Measurements from ENCODE around the gene RNASE13.
A peak's percentile ranks its signal among the peaks of the same experiment; 100 is the strongest.

Gene RNASE13

DNA sequence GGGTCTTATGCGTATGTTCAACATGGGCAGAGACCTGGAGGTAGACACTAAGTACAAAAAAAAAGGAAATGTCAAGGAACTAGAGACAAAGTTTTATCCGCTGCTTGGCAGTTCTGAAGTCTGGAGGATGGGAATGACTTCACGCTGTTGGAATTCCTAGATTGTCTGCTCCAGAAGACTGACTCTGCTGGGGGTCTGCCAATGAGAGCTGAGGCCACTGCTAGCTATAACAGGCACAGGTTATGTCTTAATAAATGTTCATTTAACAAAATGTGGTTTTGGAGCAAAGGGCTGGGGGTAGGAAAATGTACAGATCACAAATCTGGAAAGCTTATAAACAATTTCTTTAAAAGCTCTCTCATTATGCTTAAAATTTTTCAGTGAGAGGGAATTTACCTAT lies 28.9 kb upstream of the RNASE13 start:
- DNase-seq: peak; percentile 75

DNA sequence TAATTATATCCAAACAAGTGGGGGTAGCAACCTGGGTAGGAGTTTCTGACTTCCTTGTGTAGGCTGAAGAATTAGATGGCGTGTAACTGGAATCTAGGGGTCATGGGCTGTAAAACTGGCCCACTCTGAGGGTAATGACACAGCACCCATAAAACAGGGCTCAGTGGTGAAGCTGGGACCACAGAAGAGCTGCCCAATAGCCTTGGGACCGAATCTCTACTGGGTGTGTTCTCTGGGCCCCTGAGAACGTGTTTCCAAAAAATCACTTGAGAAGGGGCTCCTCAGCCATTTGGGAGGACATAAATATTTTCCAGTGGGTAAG lies 26.7 kb upstream of the RNASE13 start:
- no peak for DNase-seq

DNA sequence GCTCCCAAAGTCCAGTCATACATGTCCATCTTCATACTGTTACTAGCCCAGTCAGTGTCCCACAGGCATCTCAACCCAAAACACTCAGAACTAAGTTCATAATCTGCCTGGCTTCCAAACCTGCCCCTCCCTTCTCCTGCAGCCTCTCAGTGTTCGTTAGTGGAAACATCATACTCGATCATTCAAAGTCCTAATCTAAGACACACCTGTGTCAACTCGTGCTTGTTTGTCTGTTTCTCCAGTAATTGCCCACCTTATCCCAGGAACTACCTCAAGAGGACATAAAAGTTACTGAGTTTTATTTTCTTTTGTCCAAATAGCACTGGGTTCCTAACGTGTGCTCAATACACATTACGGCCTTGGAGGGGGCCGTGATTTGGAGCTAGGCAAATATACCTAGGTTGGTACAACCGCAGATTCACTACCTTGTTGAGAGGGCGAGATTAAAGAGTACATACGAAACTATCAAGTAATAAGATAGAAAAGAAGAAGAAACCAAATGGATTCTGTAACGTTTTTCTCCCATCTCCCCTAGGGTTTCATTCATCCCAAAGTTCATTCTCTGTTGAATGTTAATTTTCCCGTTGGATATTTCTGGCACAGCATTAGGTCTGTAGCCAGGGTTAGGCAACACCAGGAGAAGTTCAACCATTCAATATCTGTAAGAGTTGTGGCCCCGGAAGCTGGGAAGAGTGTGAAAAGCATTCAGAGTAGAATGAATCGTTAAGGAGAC lies 26.2 kb upstream of the RNASE13 start:
- DNase-seq: no peak

DNA sequence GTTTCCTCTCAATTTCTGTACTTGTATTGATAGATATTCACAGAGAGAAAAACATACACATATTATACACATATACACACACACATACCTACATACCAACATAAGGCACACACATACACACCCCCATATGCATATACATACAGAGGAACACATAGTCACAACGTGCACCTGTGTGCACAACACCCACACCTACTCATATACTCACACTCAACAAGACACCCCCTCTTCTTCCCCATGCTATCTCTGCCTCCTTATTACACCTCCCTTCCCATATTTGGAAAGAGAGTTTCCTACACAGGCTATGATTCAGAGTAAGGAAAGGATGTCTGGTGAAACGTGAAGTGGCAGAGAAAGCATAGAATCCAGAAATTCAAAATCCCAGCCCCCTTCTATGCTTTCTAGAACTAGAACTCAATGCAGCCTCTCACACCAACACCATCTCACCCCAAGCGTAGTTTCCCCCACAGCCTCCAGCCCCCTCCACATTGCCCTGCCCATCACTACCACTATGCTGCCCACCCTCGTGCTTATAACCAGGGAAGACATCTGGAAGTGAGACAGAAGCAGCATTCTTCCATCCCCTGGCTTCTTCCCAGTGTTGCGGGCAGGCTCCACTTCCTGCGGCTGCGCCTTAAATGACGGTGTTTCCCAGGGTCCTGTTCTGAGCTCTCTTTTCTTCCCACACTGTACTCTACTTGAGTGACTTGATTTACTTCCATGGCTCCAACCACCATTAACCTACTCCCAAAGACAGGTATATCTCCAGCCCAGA lies 25.4 kb upstream of the RNASE13 start:
- DNase-seq: no peak

DNA sequence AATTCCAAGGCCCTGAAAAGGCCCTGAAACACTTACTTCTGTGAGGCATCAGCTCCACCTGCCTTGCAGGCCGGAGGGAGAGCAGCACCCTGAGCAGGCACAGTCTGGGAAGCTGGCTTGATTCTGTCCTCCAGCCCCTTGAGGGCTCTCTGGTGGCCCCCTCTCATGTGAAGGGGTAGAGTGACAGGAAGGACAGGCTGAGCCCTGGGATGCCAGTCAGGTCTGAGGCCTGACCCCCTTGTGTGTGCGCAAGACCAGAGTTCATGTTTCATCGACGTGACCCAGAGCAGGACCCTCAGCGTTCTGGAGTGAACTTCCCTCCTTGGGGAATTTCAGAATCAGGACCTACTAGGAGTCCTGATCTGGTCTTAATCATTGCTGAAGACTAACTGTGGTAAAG lies 24.3 kb upstream of the RNASE13 start:
- DNase-seq: no peak

DNA sequence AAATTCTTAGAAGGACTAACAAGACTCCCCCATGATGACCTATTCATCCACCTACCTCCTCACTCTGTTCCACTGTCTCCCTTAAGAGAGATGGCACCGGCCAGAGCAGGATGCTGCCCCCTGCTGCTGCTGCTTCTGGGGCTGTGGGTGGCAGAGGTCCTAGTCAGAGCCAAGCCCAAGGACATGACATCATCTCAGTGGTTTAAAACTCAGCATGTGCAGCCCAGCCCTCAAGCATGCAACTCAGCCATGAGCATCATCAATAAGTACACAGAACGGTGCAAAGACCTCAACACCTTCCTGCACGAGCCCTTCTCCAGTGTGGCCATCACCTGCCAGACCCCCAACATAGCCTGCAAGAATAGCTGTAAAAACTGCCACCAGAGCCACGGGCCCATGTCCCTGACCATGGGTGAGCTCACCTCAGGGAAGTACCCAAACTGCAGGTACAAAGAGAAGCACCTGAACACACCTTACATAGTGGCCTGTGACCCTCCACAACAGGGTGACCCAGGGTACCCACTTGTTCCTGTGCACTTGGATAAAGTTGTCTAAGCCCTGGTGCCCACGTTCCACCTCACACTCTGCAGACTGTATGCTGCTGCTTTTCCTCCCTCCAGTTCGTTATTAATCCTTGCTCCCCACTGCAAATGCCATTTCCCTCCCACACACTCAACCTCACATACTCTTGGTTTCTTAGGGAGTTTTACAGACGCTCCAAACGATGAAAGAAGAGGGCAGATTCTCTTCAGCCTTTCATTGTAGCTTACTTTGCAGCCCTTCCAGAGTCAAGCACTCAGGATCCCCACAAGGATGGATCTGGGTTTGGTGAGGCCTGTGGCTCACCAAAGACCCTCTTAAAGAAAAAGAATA lies 23.4 kb upstream of the RNASE13 start, which contains the start of gene RNASE8:
TSS of gene RNASE8 (plus strand) at position 20 of the 873 bp plus-strand sequence. CDS start at position 91, 71 bp downstream.
- no peak for DNase-seq

DNA sequence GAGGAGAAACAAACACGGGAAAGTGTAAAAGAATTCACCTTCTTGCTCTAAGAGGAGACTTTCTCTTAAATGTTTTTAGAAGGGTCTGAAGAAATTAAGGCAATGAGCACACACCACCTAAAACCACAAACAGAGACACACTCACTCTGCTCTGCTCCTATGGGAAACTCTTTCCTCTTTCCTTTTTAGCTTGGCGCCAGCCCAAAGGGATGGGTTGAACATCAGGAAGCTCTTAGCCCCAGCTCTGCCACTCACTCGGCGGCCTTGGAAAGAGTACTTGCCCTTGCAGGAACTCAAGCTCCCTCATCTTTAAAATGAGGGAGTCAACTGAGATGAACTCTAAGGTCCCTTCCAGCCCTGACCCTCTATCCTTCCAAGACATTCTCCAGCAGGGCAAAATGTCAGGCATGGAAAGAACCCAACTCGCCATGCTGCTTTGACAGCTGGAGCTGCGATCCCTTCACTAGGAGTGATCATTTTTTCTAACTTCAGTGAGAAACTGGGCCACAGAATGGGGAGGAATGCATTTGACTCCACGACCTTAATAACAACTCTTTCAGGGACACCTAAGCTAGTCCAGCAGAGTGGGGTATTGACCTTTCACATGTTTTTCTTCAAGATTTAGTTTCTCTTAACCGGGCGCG lies 22.0 kb upstream of the RNASE13 start:
- DNase-seq: no peak

DNA sequence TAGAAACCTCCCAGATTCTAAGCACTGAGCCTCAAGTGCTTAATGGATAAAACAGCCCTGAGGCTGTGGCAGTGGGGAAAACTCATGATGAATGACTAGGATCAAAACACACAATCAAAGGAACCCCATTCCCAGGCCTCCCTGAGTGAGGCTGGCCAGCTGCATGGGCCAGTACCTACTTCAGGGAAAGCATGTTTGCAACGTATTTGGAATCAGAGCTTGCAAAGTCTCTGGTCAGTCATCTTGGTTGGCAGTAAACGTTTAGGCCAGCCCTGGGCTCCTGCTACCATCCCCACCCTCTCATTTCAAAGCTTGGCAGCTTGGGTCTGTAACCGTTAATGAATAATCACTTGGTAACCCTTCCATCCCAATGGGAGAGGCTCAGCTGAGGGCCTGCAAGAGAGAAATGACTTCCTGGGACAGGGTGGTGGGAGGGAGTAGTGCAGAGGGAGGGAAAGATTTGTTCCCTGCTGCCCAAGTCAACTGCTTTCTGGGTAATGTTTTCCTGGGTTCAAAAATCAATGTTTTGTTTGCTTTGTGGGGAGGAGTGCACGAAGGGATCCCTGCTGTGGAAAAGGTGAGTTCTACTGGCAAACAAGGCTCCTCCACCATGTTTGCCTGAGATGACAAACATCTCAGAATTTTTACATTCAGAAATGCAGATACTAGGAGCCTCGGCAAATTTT lies 21.0 kb upstream of the RNASE13 start:
- peak; percentile 46 for DNase-seq

DNA sequence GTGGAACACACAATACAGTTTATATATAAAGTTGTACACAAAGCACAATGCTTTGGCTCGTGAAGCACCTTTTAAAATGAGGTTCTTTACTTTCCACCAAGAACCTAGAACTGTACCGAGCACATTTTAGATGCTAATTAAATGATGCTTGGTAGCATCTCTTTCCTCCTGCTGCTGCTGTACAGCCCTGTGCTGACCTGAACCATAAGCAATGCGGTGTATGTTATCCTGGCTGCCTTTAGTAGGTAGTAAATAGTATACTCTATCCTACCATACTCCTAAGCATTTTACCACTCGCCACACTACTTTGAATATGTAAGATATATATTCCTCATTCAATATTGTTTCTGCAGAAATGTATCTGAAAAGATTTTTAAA lies 20.1 kb upstream of the RNASE13 start:
- DNase-seq: no peak

DNA sequence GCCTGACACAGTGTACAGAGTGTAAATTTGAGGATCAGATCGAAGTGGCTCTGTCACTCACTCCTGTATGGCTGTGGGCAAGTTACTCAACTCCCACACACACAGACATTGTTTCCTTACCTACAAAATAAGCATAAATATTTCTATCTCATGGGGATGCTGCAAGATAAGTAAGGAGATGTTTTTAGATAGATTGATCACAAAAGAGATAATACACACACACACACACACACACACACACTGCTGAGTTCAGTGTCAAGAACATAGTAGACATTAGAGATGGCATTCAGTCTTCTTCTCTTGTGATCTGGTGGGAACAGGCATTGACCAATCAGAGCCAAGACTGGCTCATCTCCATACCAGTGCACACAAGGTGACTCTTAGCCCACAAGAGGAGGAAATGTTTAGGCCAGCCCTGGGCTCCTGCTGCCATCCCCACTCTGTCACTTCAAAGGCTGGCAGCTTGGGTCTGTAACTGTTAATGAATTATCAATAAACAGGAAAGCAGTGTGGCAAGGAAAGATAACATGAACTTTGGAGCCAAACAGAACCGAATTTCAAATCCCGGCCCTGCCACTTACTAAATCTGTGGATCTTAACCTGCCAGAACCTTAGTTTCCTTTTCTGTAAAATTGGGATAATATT lies 19.6 kb upstream of the RNASE13 start:
- DNase-seq: peak; percentile 41

DNA sequence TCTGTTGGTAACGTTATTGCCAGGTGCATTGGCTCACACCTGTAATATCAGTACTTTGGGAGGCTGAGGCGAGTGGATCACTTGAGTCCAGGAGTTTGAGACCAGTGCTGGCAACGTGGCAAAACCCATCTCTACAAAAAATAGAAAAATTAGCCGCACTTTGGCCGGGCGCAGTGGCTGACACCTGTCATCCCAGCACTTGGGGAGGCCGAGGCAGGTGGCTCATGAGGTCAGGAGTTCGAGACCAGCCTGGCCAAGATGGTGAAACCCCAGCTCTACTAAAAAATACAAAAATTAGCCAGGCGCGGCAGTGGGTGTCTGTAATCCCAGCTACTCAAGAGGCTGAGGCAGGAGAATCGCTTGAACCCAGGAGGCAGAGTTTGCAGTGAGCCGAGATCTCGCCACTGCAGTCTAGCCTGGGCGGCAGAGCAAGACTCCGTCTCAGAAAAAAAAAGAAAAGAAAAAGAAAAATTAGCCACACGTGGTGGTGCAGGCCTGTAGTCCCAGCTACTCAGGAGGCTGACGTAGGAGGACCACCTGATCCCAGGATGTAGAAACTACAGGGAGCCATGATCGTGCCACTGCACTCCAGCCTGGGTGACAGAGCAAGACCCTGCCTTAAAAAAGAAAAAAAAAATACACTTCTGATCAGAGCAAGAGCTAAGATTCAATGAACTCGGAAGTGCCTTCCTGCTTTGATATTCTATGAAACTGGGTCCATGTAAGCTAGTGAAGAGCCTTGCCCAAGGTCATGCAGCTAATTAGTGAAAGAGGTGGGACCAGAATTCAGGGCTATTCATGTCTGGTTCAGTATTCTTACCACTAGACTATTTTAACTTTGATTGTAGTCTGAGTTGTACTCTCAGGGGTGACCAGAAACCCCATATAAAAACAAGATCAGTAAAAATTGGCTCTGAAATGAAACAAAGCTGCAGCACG lies 18.8 kb upstream of the RNASE13 start:
- DNase-seq: peak; percentile 45

DNA sequence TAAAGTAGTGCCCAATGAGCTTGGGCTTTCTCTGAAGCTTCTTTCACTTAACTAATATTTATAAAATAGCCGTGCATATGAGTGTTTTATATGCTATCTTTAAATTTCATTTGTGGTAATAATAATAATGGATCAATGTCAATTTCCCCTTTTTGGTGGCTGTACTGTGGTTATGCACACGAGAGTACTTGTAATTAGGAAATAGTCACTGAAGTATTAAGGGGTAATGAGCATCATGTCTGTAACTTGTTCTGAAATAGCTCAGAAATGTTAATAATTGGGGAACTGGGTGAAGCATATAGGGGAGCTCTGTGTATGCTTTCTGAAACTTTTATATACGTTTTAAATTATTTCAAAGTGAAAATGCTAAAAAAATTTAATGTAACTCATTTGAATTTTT lies 16.0 kb upstream of the RNASE13 start:
- DNase-seq: no peak

DNA sequence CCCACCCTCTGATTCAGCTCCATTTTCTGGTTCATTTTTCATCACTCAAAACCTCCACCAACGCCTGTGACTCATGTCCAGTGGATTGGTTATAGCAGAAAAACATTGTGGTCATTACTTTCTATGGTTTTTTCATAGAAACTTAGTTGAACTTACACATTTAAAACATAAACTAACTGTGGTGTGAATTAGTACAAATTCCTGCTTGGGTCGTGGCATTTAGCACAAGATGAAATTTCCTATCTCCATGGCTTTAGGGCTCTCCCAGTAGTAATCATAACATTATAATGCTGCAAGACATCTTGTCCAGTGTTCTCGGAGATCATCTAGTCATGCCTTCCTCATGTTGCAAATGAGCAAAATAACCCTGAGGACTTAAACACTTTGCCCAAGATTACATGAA lies 14.7 kb upstream of the RNASE13 start:
- DNase-seq: no peak

DNA sequence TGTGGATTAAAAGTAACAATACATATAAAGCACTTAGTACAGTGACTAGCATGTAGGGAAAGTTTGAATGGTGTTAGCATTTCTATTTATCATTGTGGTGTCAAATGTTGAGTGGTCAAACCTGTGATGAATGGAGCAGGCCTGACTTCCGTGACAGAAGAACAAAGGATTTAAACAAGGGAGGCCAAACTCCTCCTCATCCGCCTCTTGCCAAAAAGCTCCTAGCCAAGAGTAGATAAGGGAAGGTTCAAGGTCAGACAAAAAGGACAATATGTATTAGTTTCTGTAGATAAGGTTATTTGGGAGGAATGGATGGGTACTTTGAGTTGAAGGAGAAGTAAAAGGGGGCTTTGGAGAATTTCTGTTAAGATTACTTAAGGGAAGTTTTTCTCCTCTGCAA lies 14.0 kb upstream of the RNASE13 start:
- peak; percentile 8 for DNase-seq

DNA sequence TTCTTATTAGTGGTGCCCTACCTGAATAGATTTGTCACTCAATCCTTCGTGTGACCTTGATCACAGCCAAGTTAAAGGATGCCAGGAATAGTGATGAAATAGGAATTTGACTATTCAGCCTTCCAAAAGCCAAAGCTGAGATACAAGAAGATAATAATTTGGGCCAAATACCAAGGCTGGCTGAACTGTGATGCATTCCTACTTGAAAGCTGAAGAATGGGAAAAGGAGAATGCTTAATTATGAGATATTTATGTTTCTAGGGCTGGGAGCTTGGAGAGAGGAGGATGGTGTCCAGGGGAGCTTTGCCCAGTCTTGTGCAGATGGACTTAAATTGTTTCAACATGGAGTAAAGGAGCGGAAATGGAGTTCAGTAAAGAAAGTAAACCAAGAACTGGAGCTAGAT lies 12.8 kb upstream of the RNASE13 start:
- DNase-seq: peak; percentile 9

DNA sequence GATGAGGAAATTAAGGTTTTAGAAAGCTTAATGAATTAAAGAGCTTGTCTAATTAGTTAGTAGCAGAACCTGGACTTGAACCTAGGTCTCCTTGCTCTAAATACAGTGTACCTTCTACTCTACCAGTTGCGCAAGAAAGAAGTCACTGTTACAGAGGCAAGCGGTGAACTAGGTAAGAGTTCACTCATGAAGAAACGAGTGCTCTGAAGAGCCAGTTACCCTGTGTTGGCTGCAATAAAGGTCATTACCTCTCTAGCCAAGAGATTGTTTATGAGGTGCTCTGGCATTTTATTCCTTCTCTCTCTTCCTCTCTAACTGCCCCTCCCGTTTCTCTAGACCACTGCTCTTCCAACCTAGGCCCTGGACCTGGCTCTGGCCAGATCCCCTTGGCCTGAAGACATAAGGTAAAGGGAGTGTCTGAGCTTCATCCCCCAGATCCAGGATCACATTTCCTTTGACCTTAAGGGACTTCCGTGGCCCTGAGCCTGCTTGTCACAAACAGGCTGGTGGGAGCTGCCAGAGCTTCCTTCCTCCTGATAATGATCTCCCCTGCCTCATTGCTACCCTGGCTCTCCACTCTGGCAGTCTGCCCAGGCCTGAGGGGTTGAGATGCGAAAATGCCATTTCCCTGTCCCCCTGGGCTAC lies 9.5 kb upstream of the RNASE13 start:
- DNase-seq: peak; percentile 82

DNA sequence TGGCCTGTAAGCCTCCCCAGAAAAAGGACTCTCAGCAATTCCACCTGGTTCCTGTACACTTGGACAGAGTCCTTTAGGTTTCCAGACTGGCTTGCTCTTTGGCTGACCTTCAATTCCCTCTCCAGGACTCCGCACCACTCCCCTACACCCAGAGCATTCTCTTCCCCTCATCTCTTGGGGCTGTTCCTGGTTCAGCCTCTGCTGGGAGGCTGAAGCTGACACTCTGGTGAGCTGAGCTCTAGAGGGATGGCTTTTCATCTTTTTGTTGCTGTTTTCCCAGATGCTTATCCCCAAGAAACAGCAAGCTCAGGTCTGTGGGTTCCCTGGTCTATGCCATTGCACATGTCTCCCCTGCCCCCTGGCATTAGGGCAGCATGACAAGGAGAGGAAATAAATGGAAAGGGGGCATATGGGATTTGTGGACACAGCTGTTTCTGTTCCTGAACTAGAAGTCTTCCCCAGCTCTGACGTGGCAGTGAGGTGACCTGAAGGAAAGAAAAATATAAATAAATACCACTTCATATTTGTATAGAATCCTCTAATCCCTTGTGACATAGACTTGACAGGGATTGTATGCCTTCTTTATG lies 8.9 kb upstream of the RNASE13 start:
- DNase-seq: peak; percentile 26

DNA sequence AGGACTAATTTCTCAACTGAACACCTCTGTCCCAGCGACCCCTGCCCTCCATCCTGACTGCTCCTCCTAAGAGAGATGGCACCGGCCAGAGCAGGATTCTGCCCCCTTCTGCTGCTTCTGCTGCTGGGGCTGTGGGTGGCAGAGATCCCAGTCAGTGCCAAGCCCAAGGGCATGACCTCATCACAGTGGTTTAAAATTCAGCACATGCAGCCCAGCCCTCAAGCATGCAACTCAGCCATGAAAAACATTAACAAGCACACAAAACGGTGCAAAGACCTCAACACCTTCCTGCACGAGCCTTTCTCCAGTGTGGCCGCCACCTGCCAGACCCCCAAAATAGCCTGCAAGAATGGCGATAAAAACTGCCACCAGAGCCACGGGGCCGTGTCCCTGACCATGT lies 8.3 kb upstream of the RNASE13 start:
- DNase-seq: no peak

DNA sequence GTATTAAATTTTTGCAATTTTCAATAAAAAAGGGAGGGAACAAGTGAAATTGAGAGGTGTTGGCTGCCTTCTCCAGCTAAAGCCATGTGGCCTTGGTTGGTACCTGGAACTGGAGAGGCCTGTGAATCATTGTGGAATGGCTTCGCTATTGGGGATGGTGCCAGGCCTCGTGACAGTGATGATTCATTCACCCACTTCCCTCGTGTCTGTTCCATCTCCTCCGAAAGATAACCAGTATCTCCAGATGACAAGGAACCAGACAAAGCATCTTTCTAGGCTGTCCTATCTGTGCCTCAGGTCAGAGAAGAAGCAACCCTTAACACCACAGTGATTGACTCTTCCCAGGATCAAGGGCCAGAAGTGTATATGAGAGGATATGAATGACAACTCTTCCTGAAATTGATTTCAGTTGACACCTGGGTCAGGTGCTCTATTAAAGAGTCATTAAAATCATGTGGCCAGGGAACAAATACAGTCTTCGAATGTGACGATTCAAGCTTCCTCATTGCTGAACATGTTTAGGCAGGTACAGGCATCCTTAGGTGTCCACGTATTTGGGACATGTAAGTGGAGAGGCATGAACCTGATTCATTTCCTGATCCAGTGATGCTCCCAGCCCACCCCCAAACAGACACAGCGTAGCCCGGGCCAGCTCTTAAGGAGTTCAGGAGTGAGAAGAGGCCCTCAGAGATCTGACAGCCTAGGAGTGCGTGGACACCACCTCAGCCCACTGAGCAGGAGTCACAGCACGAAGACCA lies 7.2 kb upstream of the RNASE13 start, which contains the start of gene RNASE7:
TSS of gene RNASE7 (plus strand) at position 687 of the 758 bp plus-strand sequence. CDS start 631 bp downstream, outside the sequence.
- DNase-seq: peak; percentile 69

All from islet precursor cell (in vitro differentiated cells).